ENCODE measurements around the gene NTSR1. TPM values are rescaled to one million over a fixed set of nuclear protein-coding genes. Genes with fewer than 3 reads are reported as not detected.
A peak's percentile ranks its signal among the peaks of the same experiment; 100 is the strongest.

NTSR1 gene
- total and polyA plus RNA-seq, 2 of the 13 experiments (the other 11 are each of a cell fraction or from before 2014, with no cell fraction given): 0.09 to 0.12 TPM

DNA sequence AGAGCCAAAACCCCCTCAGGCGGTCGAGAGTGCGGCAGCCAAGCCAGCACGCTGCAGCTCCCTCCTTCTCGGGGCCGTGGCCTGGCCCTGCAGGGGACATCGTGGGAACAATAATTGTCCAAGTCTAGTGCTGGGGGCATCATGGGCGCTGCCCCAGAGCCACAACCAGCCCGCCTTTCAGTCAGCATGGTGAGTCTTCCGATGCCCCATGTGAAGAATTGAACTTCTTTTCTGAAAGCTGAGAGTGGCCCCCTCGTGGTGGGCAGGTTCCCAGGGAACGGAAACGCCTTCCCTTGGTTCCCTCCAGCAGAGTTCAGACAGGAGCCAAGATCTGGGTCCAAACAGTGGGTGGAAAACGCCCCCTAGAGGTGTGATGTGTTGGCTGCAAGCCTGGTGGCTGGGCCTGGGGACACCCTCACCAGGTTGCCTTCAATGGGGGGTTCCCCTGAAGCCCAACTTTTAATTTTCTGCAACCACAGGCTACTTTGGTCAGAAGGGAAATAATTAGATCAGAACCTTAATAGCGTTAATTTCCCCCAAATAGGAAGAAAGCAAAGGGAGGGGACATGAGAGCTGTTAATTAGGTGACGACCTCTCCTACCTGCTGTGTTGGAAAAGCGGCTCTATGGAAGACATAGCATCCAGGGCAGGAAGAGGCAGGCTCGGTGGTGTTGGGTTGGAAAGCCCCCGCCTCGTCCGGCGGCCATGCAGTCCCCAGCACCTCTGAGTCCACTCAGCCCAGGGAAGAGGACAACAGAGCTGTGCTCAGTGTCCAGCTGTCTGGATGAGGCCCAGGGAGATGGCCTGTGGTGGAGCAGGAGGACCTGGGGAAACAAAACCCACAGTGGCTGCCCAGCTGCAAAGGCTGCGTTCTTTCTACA is 82.9 kb downstream of the NTSR1 start (continued):
- TF ChIP-seq, protein P1, sequence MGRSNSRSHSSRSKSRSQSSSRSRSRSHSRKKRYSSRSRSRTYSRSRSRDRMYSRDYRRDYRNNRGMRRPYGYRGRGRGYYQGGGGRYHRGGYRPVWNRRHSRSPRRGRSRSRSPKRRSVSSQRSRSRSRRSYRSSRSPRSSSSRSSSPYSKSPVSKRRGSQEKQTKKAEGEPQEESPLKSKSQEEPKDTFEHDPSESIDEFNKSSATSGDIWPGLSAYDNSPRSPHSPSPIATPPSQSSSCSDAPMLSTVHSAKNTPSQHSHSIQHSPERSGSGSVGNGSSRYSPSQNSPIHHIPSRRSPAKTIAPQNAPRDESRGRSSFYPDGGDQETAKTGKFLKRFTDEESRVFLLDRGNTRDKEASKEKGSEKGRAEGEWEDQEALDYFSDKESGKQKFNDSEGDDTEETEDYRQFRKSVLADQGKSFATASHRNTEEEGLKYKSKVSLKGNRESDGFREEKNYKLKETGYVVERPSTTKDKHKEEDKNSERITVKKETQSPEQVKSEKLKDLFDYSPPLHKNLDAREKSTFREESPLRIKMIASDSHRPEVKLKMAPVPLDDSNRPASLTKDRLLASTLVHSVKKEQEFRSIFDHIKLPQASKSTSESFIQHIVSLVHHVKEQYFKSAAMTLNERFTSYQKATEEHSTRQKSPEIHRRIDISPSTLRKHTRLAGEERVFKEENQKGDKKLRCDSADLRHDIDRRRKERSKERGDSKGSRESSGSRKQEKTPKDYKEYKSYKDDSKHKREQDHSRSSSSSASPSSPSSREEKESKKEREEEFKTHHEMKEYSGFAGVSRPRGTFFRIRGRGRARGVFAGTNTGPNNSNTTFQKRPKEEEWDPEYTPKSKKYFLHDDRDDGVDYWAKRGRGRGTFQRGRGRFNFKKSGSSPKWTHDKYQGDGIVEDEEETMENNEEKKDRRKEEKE (IDR thresholded peaks at IDR 0.05): no peak
- TF ChIP-seq MXD4 (CRISPR knock-in tag; IDR thresholded peaks at IDR 0.05) (peak; percentile 45; the same call in 1 of the 2 replicates), MYPOP (CRISPR knock-in tag; IDR thresholded peaks at IDR 0.05) (no peak), ZNF782 (CRISPR knock-in tag; IDR thresholded peaks at IDR 0.05; ENCODE audit: borderline replicate concordance) (no peak), ZNF766 (CRISPR knock-in tag; IDR thresholded peaks at IDR 0.05; ENCODE audit: borderline replicate concordance) (peak; percentile 44; the same call in 1 of the 2 replicates), KLF11 (CRISPR knock-in tag; IDR thresholded peaks at IDR 0.05) (peak; percentile 70; the same call in 1 of the 2 replicates), ZNF10 (CRISPR knock-in tag; IDR thresholded peaks at IDR 0.05; ENCODE audit: borderline replicate concordance, low read depth) (no peak)
